Activated CD4-positive, alpha-beta T cell treated with anti-CD3 and anti-CD28 coated beads for 24 hours (primary cell): ENCODE data around the gene HCRTR2.
"Not testable (repeated sequence)": the region's sequence is repeated elsewhere in the genome, so short reads cannot be mapped to it uniquely, and the experiment has no call there.

ENCODE experiments used
- DNase-seq, 2 donors: peaks; one replicate each; pipeline ENCODE4 v3.0.0-alpha.2; 2020; ENCODE audit warnings: low read depth in 2 of 2

The HCRTR2 gene

DNA sequence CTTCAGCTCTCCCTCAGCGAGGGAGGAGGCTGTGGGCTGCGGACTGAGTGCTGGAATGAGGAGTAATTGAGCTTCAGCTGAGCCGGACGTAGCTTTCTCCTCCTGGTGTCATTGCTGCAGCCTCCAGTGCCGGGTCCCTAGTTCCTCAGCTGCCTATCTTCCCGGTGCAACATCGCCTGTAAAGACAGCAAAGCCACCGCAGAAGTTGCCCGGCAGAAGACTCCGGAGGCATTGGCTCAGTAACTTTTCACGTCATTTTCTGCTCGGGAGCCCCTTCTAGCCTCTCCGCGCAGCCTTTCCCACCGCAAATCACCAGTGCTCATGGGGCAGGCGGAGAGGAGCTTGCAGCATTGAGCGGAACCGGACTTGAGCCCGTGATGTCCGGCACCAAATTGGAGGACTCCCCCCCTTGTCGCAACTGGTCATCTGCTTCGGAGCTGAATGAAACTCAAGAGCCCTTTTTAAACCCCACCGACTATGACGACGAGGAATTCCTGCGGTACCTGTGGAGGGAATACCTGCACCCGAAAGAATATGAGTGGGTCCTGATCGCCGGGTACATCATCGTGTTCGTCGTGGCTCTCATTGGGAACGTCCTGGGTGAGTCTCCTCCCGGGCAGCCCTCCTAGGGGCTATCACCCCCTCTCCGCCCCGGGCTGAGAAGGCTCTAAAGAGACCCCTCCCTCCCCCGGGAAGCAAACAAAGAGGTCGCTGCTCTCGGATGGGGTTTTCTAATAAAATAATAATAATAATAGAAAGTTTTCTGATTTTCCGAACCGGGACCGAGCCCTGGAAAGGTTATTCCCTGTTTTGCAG is at the start of gene HCRTR2:
Gene HCRTR2, plus strand, starts transcription at position 305 of the 816 bp plus-strand sequence. Its CDS starts 73 bp downstream, at position 378.
- no peak for DNase-seq

DNA sequence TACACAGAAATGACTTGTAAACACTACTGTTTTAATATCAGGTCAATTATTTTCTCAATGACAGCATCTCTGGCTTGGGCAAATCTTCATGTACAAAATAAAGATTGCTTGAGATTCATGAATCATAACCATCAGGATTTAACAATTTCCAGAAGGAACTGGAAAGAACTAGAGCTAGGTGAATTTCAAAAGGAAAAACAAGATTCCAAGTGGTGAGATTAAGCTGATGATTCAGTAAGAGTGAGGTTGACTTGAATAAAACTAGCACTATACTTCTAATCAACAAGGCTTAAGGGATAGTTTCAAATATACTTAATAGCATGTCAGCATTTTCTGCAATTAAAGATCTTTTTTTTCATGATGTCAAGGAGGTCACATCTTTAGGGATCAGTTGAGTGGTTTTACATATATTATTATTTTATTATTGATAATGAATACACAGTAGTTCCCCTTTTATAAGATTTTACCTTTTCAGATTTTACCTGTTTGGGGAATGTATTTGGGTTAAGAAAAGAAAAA is 43.5 kb upstream of the HCRTR2 start:
- DNase-seq: no peak

DNA sequence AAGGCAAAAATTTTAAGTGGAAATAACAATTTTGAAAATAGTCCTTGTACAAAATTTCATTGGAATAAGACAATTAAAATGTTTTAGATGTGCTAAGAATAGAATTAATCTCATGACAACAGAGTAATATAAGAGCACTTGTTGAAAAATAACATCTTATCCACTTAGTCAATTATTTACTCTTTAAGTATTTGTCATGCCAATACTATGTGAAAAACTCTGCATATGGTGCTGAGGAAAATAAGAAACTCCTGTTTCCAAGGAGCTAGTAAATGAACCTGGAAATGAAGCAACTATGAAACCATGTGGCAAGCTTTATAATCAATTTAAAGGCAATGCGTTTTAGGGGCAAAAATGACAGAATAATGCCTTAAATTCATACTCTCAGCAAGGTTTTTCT is 42.7 kb upstream of the HCRTR2 start:
- DNase-seq: no peak

DNA sequence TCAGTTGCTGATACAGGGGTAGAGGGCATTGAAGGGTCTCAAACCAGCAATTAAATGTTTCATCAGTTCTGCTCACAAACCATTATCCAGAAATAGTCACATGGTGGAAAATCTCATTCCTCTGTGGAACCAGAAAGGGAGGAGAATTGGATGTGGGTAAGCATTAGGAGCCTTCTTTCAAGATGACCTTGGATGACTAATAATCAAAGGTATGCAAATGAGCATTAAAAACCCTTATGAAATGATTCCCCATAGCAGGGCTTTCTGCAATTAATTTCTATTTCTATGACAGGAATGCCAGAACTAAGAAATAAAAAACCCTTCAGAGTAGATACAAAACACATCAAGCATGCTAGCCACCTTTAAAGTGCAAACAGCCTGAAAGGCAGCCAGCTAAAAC is 37.4 kb upstream of the HCRTR2 start:
- DNase-seq: no peak

- no peak for DNase-seq
These were observed 36.2 kb upstream of the HCRTR2 start for GRCh38 chr6:55137929-55138693.

DNA sequence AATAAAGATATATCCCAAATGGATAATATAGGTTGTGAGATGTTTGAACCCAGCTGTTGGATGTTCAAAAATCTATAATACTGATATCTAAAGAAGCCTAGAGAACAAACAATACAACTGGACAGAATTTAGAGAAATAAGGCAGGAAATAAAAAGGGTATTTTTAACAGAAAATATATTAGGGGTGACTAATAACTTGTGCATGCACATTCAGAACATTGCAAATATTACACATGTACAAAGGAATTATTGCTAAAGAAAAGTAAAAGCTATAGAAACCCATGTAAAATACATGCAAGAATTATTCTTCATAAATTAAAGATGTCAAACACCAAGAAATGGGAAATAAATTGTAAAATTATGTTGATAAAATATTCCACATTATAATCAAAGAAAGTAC is 32.7 kb upstream of the HCRTR2 start:
- no peak for DNase-seq

GRCh38 chr6:55142610-55143009 is 31.7 kb upstream of the HCRTR2 start:
- no peak for DNase-seq

GRCh38 chr6:55153284-55153683 is 21.0 kb upstream of the HCRTR2 start:
- DNase-seq: no peak

GRCh38 chr6:55158784-55159183 is 15.5 kb upstream of the HCRTR2 start:
- DNase-seq: not testable (repeated sequence)

- DNase-seq: no peak
These were observed 6.5 kb upstream of the HCRTR2 start for GRCh38 chr6:55167860-55168259.

DNA sequence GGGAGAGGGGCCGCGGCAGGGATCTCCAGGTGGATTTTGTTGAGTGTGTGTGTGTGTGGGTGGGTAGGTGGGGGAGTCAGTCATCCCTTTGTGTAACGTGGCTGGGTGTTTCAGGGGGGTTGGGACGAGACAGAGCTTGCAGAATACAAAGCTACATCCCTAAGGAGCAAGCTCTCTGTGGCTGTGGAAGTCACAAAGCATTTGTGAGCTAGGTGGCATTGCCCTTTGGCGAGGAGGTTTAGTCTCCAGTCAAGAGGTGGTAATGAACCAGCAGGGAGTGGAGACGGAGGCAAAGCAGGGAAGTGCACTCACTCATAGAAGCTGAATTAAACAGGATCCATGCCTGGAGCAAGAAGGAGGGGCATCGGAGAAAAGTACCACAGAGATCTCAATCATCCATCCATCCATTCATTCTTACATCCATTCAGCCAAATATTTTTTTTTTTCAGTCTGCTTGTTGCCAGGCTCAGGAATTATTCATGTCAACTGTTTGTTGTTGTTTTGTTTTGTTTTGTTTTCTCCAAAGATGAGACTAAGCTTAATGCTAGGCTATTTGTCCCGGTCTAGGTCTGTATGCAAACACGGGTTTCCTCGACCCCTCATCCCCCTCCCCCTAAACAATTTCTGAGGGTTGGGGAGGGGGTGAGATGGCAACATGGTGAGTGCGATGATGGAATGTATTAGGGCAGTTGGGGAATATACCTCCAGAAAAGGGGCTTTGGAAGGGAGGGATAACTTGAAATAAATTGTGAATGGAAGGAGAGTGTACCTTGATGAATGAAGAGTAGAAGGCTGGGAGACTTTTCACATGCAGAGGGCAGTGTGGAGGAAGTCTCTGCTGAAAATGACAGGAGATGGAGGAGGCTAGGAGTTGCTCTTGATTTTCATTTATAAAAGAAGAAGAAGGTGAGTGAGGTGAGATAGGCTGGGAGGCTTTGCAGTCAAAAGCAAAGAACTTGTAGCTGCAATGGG is 1.0 kb downstream of the HCRTR2 start:
- no peak for DNase-seq

DNA sequence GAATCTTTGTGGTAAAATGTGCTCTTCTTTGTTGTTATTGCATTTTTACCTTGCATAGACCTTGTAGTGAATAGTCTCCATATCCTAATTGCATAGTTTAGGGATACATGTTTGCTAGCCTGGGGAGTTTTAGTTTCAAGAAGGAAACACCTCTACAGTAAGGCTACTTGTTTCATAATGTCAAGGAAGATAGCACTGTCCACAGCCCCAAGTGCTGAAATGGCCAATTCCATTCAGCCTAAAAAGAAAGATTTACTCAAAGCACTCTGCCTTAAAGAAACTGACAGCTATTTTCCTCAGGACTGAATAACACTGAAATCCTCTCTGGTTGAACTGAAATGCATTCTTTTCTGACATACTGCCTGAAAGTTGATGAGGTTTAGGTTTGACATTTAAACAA is 2.6 kb downstream of the HCRTR2 start:
- no peak for DNase-seq

GRCh38 chr6:55180258-55180657 is 5.9 kb downstream of the HCRTR2 start:
- no peak for DNase-seq

GRCh38 chr6:55182016-55182650 is 7.8 kb downstream of the HCRTR2 start:
- DNase-seq: no peak

GRCh38 chr6:55184782-55185530 is 10.6 kb downstream of the HCRTR2 start:
- DNase-seq: no peak

GRCh38 chr6:55198715-55199114 is 24.4 kb downstream of the HCRTR2 start:
- no peak for DNase-seq

DNA sequence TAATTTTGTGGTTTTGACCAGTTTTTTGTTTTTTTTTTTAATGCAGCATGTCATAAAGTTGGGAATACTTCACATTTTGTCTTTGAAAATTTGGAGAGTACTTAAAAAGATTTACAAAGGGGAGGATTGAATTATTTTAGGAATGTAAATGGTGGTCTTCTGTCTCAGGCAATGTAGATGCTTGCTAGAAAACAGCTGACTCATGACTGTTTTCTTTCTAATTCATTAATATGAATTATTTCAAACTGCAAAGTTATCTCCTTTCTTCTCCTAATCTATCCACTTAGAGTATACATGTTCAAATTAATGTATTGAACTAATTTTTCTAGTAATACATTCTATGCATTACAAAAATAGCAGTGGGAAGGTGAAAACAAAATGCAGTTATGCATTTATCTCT is 24.9 kb downstream of the HCRTR2 start:
- DNase-seq: no peak

- DNase-seq: no peak
These were observed 34.5 kb downstream of the HCRTR2 start for GRCh38 chr6:55208478-55209458.

GRCh38 chr6:55210952-55211351 is 36.6 kb downstream of the HCRTR2 start:
- no peak for DNase-seq
